ENCODE results near the gene BZW1.
A peak's percentile ranks its signal among the peaks of the same experiment; 100 is the strongest.
"Not testable (repeated sequence)": the region's sequence is repeated elsewhere in the genome, so short reads cannot be mapped to it uniquely, and the experiment has no call there.

Gene BZW1

GRCh38 chr2:200794143-200794542, 17.6 kb upstream of the BZW1 start:
- DNase-seq = no peak

- DNase-seq = no peak
These were observed 16.7 kb upstream of the BZW1 start for GRCh38 chr2:200795028-200795440.

GRCh38 chr2:200796561-200796960, 15.1 kb upstream of the BZW1 start:
- no peak for DNase-seq

GRCh38 chr2:200797242-200797770, 14.4 kb upstream of the BZW1 start:
- DNase-seq = no peak

GRCh38 chr2:200798514-200798913, 13.2 kb upstream of the BZW1 start:
- DNase-seq = no peak

GRCh38 chr2:200800458-200800857, 11.3 kb upstream of the BZW1 start:
- DNase-seq = no peak

GRCh38 chr2:200801431-200801830, 10.3 kb upstream of the BZW1 start:
- not testable (repeated sequence) for DNase-seq

- DNase-seq = no peak
These were observed 2.0 kb upstream of the BZW1 start for GRCh38 chr2:200809506-200810251.

GRCh38 chr2:200810252-200810997, 1.3 kb upstream of the BZW1 start:
- no peak for DNase-seq

- DNase-seq = no peak
These were observed 745 bp upstream of the BZW1 start for GRCh38 chr2:200810998-200811332.

- DNase-seq = peak; percentile 74
These were observed 662 bp downstream of the BZW1 start for GRCh38 chr2:200812122-200813022.

GRCh38 chr2:200814276-200814815, 2.6 kb downstream of the BZW1 start:
- DNase-seq = peak; percentile 50

- DNase-seq = no peak
These were observed 3.2 kb downstream of the BZW1 start for GRCh38 chr2:200814917-200815316.

- DNase-seq = not testable (repeated sequence)
These were observed 7.0 kb downstream of the BZW1 start for GRCh38 chr2:200818732-200819131.

GRCh38 chr2:200820573-200821234, 9.0 kb downstream of the BZW1 start:
- no peak for DNase-seq

- DNase-seq = no peak
These were observed 10.1 kb downstream of the BZW1 start for GRCh38 chr2:200821686-200822245.

- no peak for DNase-seq
These were observed 16.4 kb downstream of the BZW1 start for GRCh38 chr2:200828104-200828503.

- DNase-seq = no peak
These were observed 17.0 kb downstream of the BZW1 start for GRCh38 chr2:200828572-200829257.

GRCh38 chr2:200829258-200829655, 17.5 kb downstream of the BZW1 start:
- DNase-seq = no peak

GRCh38 chr2:200834701-200835100, 23.0 kb downstream of the BZW1 start:
- no peak for DNase-seq

- no peak for DNase-seq
These were observed 27.8 kb downstream of the BZW1 start for GRCh38 chr2:200839513-200839912.
